ENCODE results near the gene NPEPL1.
"Not testable (repeated sequence)": the region's sequence is repeated elsewhere in the genome, so short reads cannot be mapped to it uniquely, and the experiment has no call there.

The NPEPL1 gene

DNA sequence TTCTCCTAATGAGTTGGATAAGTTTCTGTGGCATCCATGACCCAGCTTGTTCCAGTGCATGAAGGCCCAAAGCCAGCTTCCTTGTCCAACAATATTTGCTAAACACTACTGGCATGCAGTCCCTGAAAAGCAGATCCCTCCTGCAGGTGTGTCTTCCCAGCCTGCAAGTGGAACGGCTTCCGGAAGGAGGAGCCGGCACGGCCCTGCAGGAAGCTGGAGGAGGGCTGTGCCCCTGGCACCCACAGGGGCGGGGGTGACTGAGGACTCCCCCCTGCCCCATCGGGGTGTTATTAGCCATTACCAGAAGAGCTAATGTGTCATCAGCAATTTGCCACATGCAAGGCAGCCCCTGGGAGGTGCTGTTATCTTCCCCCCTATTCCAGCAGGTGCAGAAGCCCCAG is 27.4 kb downstream of the NPEPL1 start:
- intact Hi-C loops (cut with DNase I), result no loop called here
- peak in 2 of 10 donors; percentile 3 to 65 for DNase-seq

DNA sequence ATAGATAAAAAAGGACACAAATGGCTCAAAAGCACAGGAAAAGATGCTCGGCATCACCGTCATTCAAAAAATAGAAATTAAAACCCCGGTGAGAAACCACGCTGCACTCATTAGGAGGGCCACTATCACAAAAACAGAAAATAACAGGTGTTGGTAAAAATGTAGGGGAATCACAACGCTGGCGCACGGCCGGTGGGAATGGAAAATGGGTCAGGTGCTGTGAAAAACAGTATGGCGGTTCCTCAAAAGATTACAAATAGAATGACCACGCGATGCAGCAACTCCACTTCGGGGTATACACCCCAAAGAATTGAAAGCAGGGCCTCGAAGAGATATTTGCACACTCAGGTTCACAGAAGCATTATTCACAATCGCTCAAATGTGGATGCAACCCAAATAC is 28.3 kb downstream of the NPEPL1 start:
- peak in 1 of 10 donors; percentile 20 for DNase-seq
- intact Hi-C loops (cut with DNase I), result no loop called here

DNA sequence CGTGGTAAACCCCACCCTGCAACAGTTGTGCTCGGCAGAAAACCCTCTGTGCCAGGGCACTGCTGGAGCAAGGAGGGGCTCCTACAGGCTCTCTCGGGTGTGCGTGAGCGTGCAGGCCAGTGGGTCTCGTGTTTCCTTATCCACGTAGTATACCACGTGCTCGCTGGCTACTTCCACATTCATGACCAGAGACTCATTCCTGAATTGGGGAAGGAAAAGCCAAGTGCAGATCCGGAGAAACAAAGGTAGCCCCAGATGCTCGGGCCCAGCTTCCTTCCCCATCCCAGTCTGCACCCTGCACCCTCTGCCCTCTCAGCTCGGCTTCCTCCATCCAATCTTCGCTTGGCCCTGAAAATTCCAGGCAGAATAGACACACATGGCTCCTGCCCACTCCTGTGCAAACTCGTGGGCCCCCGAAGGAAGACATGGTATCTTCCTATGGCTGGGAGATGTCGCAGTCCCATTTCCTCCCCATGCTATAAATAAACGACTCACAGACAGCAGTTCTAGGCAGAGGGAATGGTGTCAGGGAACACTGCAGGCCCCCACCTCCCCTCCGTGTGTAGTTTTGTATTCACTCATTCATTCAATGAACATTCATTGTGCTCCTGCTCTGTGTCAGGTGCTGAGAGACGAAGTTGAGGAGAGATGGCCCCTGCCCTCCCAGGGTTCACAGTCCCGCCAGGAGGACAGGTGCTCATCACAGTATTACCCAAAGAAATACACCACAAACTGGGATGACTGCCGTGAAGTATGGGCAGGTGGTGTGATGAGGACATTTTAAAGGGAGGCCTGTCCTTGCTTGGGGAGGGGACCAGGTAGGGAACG is 29.6 kb downstream of the NPEPL1 start:
- peak in 3 of 10 donors; percentile 13 to 80 (median 33) for DNase-seq
- intact Hi-C loops (cut with DNase I), result no loop called here

DNA sequence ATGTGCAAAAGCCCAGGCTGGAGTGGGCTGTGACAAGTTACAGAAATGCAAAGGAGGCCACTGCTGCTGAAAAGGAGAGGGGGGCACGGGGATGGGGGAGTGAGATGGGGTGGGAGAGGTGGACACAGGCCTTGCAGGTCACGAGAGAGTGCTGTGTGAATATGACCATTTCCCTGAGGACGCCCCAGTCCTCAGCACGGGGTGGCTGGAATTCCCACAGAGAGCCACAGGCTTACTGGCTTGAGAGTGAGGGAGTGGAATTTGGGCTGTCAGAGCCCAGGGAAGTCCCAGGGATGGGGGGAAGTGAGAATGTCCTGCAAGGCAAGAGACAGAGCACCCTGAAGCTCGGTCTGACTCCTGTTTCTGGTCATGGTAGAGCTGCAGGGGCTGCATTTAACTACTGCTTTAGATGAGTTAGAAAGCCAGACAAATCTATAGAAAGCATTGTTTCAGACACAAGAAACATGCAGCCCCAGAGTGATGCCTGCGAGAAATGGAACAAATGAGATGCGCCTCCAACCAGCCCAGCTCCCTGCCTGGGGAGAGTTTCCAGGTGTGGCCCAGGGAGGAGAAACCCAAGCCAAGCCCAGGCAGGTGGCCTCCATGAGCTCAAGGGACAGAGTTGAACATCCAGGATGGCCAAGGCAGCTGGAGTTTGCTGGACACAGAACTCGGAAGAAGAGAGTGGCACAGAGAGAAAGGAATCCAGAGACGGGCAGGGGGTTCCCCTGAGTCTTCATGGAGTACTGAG is 30.5 kb downstream of the NPEPL1 start:
- intact Hi-C loops (cut with DNase I), result no loop called here
- peak in 1 of 10 donors; percentile 32 for DNase-seq

DNA sequence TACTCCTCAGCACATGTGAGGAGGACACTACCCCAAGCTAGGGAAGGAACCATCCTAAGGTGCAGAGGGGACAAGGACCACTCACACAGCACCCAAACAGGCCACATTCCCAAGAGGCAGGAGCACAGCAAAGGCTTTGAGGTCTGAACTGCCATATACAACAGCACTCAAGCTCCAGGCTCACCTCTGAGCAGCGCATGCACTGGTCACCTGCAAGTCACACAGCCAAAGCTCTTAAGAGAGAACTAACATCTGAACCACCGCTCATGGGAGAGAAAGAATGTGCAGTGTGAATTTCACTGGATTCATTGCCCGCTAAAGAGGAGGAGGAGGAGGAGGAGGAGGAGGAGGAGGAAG is 31.0 kb downstream of the NPEPL1 start:
- peak in 1 of 10 donors; percentile 13 for DNase-seq
- intact Hi-C loops (cut with DNase I), result no loop called here

DNA sequence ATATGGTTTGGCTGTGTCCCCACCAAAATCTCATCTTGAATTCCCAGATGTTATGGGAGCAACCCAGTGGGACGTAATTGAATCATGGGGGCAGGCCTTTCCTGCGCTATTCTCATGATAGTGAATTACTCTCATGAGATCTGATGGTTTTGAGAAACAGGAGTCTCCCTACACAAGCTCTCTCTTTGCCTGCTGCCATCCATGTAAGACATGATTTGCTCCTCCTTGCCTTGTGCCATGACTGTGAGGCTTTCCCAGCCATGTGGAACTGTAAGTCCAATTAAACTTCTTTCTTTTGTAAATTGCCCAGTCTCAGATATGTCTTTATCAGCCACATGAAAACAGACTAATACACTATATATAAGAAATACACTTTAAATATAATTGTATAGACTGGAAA is 33.6 kb downstream of the NPEPL1 start:
- DNase-seq; intact Hi-C loops (cut with DNase I): not testable (repeated sequence)

DNA sequence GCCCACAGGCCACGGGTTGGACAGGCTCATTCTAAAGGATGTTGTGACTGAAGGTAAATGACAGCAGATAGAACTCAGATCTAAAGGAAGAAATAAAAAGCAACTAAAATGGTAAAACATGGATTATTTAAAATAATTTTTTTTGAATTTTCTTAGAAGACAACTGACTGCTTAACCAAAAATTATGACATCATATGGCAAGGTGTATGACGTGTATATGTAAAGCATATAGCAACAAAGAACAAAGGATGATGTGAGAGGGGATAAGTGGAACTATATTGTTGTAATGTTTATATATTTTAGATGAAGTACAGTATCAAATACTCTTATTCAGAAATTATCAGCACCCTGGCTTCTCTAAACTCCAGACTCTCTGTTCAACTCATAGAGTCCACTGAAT is 38.6 kb downstream of the NPEPL1 start:
- intact Hi-C loops (cut with DNase I), result no loop called here
- no peak for DNase-seq

DNA sequence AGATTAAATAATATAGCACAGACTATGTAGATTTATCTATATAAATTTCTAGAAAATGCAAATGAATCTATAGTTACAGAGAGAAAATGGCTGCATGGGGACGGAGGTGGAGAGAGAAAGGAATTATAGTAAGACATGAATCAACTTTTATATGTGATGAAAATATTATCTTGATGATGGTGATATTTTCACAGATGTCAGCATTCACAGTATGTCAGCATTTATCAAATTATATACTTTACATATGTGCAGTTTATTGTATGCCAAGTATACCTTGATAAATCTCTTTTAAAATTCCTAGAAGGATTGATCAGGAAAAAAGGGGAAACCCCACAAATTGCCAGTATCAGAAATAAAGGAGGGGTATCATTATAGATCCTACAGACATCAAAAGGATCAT is 44.6 kb downstream of the NPEPL1 start:
- intact Hi-C loops (cut with DNase I), result no loop called here

DNA sequence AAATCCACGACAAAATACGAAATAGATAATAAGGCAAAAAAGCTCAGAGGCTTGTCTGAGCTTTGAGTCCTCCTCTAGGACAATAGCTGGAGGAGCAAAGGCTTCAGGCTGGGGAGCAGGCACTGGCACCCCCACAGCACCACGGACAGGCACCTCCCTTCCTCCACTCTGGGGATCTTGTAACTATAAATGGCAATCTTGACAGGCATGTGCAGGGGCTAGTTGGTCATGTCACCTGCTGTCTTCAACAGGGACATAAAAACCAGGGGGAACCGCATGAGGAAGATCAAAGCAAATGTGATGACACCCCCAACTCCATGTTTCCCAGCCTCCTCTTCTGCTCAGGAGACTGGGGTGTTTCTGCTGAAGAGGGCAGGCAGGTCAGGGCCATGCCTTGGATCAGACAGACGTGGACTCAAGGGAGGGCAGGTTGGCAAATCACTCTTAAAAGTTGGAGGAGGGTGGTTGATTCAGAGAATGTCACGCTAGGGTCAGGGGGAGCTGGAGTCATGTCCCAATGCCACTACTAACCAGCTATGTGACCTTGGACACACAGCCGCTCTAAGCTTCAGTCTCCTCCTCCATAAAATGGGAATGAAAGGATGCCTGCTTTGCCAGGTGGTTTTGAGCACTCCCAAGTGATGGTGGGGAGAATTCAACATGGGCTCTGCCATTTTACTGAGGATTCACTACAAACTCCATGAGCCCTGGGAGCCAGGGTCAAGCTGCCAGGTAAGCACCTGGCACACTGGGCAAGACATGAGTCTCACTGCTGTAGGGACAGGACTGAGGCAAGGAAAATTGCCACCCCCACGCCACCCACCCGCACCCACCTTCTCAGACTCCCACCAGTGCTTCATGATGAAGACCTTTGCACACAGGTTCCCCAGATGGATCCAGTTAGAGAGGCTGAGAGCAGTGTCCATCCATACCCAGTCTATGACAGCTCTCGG is 48.0 kb downstream of the NPEPL1 start:
- DNase-seq, result peak in 1 of 10 donors; percentile 30
- intact Hi-C loops (cut with DNase I), result no loop called here

More for the DNA sequence above, 44.6 kb downstream of the NPEPL1 start:
- no peak for DNase-seq

DNA sequence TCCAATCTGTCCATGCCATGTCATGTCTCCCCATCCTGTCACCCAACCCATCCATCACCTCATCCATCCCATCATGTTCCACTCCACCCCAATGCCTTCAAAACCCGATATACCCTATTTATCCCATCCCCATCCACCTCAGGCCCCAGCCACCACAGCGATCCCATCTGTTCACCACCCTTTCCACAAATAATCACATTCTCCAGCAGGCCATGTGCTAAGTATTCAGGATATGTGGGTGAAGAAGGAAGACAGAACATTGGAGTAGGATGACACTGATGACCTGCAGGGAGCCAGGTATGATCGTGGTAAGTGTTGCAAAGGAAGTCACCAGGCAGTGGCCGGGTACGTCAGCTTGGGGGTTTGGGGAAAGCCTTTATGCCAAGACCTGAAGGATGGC is 48.8 kb downstream of the NPEPL1 start:
- intact Hi-C loops (cut with DNase I), result no loop called here
- peak in 1 of 10 donors; percentile 12 for DNase-seq

DNA sequence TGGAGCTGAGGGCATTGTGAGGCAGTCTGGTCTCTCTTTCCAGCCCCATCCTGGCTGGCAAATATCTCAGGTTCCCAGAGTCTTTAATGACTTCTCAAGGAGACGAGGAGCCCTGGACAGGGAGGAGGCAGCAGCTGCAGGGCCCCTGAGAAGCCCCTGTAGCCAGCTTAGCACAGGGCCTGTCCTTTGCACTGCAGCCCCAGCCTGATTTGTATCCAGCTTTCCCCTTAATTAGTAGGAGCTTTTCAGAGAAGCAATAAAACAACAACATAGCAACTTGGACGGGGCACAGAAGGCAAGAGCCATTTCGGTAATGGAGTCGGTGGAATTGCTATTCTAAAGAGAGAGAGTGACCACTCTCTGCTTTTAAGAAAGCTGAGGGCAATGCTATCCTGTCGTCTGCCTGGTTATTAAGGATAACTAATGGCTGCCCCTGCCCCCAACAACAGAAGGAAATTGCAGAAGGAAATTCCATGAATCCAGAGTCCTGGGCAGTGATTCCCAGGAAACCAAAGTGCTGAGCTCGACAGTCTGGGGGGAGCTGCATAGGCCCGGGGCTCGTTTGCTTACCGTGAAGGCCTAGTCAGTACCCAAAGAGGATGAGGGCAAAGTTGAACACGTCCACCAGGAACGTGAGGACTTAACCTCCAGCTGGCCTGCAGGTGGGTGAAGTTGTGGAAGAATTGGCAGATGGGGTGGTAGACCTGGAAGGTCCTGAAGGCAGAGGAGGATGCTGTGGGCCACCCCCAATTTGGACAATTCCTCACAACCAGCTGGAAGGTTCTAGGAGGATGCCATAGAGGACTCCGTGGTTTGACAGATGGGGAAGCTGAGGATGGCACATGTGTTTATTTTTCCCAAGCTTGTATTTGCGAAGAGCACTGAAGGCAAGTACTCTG is 50.3 kb downstream of the NPEPL1 start:
- DNase-seq, result no peak
- intact Hi-C loops (cut with DNase I), result no loop called here

DNA sequence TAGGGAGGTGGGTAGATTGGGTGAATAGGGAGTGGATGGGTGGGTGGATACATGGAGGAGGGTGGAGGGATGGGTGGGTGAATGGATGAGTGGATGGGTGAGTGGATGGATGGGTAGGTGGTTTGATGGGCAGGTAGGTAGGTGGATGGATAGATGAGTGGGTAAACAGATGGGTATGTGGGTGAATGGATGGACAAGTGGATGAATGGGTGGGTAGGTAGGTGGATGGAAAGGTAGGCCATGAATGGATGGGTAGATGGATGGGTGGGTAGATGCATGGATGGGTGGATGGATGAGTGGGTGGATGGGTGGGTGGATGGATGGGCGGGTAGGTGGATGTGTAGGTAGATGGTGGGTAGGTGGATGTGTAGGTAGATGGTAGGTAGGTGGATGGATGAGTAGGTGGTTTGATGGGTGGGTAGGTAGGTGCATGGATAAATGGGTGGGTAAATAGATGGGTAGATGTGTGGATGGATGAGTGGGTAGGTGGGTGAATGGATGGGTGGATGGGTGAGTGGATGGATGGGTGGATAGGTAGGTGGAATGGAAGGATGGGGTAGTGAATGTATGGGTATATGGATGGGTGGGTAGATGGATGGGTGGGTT is 51.4 kb downstream of the NPEPL1 start:
- intact Hi-C loops (cut with DNase I), result no loop called here
- no peak for DNase-seq

DNA sequence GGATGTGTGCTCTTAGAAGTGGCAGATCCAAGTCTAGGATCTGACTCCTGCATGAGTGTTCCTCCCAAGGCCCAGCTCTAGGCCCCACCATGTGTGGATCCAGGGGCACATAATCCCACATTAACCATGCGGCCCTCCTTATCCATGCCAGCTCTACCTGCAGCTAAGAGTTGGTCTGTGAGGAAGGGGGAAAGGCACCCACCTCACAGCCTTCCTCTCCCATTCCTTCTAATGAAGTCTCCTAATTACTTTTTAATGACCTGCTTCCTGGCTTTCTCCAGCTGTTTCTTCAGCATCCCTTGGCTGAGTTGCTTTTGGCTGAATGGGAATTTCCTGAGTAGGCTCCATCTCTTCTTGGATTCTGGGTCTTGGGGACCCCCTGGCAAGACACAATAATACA is 52.2 kb downstream of the NPEPL1 start:
- DNase-seq, result no peak
- intact Hi-C loops (cut with DNase I), result no loop called here

DNA sequence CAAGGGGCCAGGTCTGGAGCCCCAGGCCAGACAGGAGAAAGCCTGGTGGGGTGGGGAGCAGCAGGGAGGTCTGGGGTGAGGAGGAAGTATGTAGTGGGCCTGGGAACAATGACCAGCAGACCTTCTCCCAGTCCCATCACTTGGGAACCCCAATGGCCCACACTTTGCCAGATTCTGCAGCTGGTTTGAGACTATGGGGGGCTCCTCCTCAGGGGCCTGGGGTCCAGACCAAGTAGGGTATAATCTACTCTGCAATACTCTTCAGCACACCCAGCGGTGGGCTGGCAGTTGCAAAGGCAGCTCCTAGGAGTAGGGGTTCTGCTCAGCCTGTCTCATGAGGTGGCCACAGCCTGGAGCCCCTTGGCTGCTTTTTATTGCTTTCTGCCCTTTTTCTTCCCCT is 52.8 kb downstream of the NPEPL1 start:
- intact Hi-C loops (cut with DNase I), result no loop called here
- no peak for DNase-seq

DNA sequence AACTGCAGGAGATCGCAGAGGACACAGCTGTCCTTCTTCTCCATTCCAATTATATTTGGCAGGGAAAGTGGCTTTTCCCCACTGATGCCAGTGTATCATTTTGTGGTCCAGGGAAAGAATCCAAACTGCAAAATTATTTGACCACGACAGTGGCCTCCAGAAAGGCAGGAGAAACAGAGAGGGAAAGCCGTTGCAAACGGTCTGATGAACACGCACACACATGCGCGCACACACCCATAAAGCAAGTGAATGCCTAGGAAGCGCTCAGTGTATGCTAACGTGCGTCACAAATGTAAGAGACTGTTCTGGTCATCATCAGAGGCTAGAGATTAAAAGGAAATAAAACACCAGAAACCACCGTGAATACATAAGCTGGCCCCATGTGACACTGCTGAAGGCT is 54.0 kb downstream of the NPEPL1 start:
- no peak for DNase-seq
- intact Hi-C loops (cut with DNase I), result no loop called here

DNA sequence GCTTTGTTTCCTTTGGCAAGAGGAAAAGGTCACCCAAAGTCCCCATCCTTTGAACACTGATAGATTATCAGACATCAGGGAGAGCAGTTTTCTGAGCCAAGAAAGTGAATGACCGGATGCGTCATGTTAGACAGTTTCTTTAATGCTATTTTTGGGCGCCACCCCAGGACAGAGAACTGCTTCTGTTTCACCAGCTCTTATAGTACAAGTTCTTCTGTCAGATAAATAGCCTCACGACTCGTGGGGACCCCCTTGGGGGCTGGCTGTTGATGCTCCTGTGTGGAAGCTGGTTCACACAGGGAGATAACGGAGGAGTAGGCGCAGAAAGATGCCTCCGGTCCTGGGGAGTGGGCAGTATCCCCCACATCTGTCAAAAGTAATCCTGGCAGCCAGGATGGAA is 54.6 kb downstream of the NPEPL1 start:
- intact Hi-C loops (cut with DNase I), result no loop called here
- no peak for DNase-seq

DNA sequence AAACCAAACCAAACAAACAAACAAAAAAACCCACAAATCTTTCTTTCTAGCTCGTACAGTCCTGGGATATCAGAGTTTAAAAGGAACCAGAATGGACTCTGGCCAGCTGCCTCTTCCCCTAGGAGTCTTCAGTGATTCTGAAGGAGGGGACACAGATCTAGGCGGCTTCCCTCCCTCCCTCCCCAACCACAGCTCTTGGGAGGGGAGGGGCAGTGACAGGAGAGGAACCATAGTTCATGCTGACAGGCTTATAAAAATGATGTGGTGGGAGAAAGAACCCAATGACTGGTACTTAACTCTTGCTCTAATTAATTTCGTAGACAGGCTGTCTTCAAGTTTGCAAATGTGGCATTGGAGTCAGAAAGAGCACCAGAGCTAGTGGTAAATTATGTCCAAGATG is 56.0 kb downstream of the NPEPL1 start:
- intact Hi-C loops (cut with DNase I), result no loop called here

DNA sequence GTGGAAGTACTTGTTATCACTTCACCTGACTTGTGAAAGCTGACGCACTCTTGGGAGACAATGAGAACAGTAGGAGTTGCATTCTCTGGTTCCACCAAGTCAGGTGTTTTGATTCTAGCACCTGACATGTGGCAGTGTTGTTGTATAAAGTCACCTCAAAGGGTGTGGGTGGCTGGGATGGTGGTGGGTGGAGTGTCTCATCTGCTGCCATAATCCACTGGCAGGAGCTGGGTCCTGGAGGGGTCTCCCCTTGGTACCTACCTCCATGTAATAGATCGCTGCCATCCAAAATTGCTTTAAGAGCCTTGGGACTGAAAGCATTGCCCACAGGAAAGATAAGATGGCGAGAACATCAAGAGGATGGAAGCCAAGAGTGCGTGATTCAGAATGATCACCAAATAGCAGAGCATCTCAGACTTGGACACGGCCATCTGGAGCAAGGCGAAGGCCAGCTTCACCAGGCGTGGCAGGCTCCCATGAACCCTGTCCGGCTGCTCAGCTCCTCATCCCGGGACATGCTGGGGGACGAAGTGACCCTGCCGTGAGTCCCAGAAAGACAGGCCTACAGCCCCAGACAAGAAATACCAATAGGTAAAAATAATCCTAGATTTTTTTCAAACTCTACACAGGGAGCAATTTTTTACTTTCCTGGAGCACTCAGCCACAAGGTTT is 56.6 kb downstream of the NPEPL1 start:
- no peak for DNase-seq
- intact Hi-C loops (cut with DNase I), result no loop called here

More for the DNA sequence above, 56.0 kb downstream of the NPEPL1 start:
- DNase-seq, result no peak

DNA sequence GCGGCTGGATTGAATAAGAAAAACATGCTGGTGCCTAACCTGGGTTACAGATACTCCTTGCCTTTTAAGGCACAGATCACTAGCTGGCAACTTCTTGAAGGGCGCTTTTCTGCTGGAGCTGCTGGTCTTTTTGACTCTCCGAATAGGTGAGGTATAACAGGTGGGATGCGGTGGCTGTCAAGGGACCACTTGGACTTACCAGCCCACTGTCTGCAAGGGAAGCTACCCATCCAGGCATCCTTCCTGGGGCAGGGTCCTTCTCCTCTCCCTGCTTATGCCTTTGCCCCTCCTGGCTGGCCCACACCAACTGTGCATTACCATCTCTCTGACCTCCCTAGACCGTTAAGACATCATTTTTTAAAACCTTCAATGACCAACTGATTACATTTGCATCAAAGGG is 57.4 kb downstream of the NPEPL1 start:
- DNase-seq, result no peak
- intact Hi-C loops (cut with DNase I), result no loop called here

All from posterior cingulate gyrus (tissue), 11 donors.